Regular cardiac myocyte (primary cell): ENCODE results near the gene AIDA. TPM values are rescaled to one million over a fixed set of nuclear protein-coding genes. Genes with fewer than 3 reads are reported as not detected.

Source experiments
- total RNA-seq: library from RNA; depleted of rRNA; stranded (reverse); fragments of >200 nt; gene quantifications from 2 replicates; pipeline ENCODE4 v1.2.3, GENCODE V29; 2014

Gene AIDA, protein sequence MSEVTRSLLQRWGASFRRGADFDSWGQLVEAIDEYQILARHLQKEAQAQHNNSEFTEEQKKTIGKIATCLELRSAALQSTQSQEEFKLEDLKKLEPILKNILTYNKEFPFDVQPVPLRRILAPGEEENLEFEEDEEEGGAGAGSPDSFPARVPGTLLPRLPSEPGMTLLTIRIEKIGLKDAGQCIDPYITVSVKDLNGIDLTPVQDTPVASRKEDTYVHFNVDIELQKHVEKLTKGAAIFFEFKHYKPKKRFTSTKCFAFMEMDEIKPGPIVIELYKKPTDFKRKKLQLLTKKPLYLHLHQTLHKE
- total RNA-seq, result 45.7 and 93.2 TPM in 2 replicates

DNA sequence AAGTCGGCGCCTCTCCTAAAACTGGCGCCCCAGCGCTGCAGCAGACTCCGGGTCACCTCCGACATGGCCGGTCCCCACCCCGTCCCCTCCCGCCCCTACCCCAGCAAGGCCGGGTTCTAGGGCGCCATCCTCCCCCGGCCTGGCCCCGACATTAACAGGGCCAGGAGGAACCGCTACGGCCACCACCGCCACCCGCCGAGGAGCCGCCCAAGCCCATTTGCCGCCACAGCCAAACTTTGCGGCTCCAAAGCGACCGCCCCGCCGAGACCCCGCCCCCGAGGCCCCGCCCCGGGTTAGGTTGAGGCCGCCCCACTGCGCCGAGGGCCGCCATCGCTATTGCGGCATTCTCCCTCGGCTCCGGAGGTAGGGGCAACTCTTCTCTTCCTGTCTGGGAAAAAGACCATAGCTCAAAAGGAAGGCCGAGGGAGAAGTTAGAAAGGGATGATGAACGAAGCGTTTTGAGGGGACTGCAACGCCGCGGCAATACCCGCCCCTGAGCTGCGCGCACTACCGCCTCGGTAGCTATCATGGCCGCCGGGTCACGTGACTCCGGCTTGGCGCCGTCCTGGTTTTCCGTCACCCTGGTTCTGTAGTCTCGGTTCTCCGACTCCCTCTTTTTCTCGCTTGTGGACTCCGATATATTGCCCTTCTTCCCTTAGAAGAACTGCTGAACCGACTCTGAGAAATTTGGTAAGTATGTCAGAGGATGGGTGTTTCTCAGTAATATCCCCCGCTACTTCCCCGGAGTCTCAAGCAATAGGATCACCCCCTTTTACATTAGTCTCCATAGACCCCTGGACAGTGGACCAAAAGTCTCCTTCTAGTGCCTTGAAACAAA, at the start of gene AIDA, which contains the start of gene BROX:
Gene AIDA, minus strand, starts transcription at position 239 of the 838 bp plus-strand sequence. Its CDS starts 174 bp downstream, at position 65.
Gene BROX, plus strand, starts transcription at position 312 of the 838 bp plus-strand sequence. CDS start 3,136 bp downstream, outside the sequence.

DNA sequence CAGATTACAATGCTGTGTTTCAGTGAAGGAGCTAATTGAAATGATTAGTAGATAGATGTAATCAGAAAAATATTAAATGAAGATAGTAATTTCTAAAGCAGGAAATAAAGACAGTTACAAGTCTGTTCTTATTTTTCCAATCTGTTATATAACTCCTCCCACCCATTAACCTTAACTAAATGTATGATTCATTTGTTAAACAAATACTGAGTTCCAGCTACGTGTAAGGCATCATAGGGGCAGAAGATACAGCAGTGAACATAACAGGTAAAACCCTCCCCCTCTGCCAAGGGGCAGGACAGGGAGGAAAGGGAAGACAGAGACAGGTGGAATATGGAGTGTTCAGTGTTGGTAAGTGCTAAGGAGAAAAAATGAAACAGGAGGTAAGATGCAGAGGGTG, 24.7 kb upstream of the AIDA start, which contains the start of gene FAM177B:
Gene FAM177B, plus strand, starts transcription at position 231 of the 400 bp plus-strand sequence. CDS start 9,344 bp downstream, outside the sequence.

Other genes with a start within 250 kb of the AIDA start
- gene HHIPL2, start 164.4 kb downstream of the AIDA start, total RNA-seq, result 0.28 TPM in 1 of 2 replicates, not detected in the other
- 13.0 and 16.1 TPM in 2 replicates for gene TAF1A, start 122.6 kb downstream of the AIDA start, total RNA-seq
- gene MIA3, start 94.4 kb downstream of the AIDA start, total RNA-seq, result 36.4 and 56.4 TPM in 2 replicates
- 51.0 and 59.4 TPM in 2 replicates for gene BROX, start 73 bp upstream of the AIDA start, total RNA-seq
- not detected in 2 replicates for gene FAM177B, start 24.7 kb upstream of the AIDA start, total RNA-seq
- gene DISP1, start 102.5 kb upstream of the AIDA start, total RNA-seq, result 2.9 and 7.3 TPM in 2 replicates